C4-2B (cell line): ENCODE results near the gene NAXD.

Experiments used
- ZFX ChIP-seq: fragments of 450-650 bp; IDR thresholded peaks from 2 replicates; pipeline ENCODE4 v1.6.1; 2017
- TF ChIP-seq, protein P1 (sequence below): fragments of 450-650 bp; conservative IDR thresholded peaks from 2 replicates; pipeline ENCODE4 v1.5.1; 2017; ENCODE audit warnings: mild to moderate bottlenecking

DNA sequence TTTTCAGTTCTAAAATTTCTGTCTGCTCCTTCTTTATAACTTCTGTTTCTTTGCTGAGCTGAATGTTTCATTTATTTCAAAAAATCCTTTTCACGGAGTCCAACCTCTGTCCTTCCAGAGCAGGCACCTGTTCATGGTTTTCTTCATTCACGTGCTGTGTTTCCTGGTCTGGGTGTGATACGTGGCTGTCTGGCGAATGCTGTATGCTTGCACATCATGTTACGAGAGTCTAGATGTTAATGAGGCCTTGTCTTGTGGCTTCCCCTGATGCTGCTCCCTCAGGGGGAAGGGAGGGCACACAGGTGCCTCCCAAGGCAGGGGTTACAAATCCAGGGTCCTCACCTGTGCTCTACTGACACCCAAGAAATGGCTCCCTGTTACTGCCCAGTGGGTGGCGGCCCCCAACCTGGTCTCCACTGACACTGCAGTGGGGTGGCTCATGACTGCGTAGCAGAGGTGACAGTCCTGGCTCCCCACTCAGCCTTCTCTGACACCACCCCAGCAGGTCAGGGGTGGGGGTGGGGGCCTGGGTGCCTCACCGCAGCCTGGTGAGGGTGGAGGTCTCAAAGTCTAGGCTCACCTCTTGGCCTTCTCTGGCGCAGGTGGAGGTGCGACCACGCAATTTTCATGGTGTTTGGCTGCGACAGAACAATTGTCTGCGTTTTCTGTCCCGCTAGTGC lies 33.7 kb upstream of the NAXD start:
- TF ChIP-seq, protein P1, sequence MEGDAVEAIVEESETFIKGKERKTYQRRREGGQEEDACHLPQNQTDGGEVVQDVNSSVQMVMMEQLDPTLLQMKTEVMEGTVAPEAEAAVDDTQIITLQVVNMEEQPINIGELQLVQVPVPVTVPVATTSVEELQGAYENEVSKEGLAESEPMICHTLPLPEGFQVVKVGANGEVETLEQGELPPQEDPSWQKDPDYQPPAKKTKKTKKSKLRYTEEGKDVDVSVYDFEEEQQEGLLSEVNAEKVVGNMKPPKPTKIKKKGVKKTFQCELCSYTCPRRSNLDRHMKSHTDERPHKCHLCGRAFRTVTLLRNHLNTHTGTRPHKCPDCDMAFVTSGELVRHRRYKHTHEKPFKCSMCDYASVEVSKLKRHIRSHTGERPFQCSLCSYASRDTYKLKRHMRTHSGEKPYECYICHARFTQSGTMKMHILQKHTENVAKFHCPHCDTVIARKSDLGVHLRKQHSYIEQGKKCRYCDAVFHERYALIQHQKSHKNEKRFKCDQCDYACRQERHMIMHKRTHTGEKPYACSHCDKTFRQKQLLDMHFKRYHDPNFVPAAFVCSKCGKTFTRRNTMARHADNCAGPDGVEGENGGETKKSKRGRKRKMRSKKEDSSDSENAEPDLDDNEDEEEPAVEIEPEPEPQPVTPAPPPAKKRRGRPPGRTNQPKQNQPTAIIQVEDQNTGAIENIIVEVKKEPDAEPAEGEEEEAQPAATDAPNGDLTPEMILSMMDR, result no peak
- TF ChIP-seq ZFX, result no peak
